Measurements from ENCODE around the gene TIE1.

Gene TIE1

GRCh38 chr1:43293896-43294760 lies 6.7 kb upstream of the TIE1 start:
- no peak for DNase-seq

GRCh38 chr1:43294761-43295160 lies 6.0 kb upstream of the TIE1 start:
- no peak for DNase-seq

GRCh38 chr1:43296207-43296606 lies 4.6 kb upstream of the TIE1 start:
- no peak for DNase-seq

GRCh38 chr1:43298055-43298454 lies 2.7 kb upstream of the TIE1 start:
- no peak for DNase-seq

- DNase-seq = no peak
These were observed 1.7 kb upstream of the TIE1 start for GRCh38 chr1:43299101-43299500.

GRCh38 chr1:43302201-43302600 lies 1.4 kb downstream of the TIE1 start:
- DNase-seq = no peak

GRCh38 chr1:43302721-43303470 lies 2.1 kb downstream of the TIE1 start:
- DNase-seq = no peak

GRCh38 chr1:43303471-43304313 lies 2.9 kb downstream of the TIE1 start:
- DNase-seq = no peak

GRCh38 chr1:43304314-43304681 lies 3.5 kb downstream of the TIE1 start:
- no peak for DNase-seq

GRCh38 chr1:43304771-43305300 lies 4.1 kb downstream of the TIE1 start:
- DNase-seq = no peak

- no peak for DNase-seq
These were observed 4.7 kb downstream of the TIE1 start for GRCh38 chr1:43305461-43305860.

GRCh38 chr1:43305926-43306687 lies 5.3 kb downstream of the TIE1 start:
- no peak for DNase-seq

GRCh38 chr1:43306688-43307457 lies 6.1 kb downstream of the TIE1 start:
- DNase-seq = no peak

GRCh38 chr1:43307458-43308158 lies 6.8 kb downstream of the TIE1 start:
- DNase-seq = no peak

GRCh38 chr1:43308635-43309404 lies 8.0 kb downstream of the TIE1 start:
- no peak for DNase-seq

GRCh38 chr1:43309405-43310025 lies 8.7 kb downstream of the TIE1 start:
- DNase-seq = no peak

GRCh38 chr1:43311521-43311920 lies 10.7 kb downstream of the TIE1 start:
- no peak for DNase-seq

GRCh38 chr1:43312212-43312623 lies 11.4 kb downstream of the TIE1 start:
- DNase-seq = no peak
